A204.1 (cell line): ENCODE measurements around the gene PM20D2.

Experiments
- FAIRE-seq: peaks from 2 replicates; lab custom pipeline; 2012; peaks lifted over from hg19 to GRCh38; lab: Jason Lieb, UNC

PM20D2 gene

DNA sequence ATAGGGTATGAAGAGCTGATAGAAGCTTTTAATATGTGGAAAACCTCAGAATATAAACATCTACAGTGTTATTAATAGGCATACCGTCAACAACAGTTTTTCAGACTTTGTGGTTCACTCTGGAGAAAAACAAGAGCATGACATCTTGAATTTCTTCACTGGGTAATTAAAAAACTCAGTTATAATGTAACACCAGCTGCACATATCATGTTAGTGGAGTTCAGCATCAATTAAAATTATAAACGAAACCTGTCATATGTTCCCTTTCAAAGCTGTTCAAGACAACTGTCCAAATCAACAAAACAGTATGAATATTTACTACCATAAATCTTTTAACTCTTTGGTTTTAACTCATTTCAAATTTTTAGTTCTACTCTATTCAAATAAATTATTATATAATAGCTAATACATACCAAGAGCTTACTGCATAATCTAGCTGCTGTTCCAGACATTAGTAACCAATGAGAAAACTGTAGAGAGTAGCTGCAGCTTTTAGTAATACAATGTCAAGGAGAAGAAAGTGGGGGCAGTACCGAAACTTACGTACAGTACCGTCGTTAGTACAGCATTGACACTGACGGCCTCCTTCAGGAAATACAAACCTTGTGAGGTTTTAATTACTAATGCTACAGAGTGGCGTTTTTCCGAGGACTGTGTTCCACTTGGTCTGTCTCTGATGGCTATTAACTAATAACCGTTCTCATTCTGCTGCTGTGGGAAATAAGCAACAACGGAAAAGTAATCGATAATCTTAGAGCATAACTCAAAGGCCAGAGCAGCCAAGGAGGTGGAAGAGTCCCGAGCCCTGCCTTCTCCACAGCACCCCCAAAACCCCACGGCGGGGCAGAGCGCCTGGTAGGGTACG lies 532 bp upstream of the PM20D2 start:
- FAIRE-seq = peak; percentile 62

DNA sequence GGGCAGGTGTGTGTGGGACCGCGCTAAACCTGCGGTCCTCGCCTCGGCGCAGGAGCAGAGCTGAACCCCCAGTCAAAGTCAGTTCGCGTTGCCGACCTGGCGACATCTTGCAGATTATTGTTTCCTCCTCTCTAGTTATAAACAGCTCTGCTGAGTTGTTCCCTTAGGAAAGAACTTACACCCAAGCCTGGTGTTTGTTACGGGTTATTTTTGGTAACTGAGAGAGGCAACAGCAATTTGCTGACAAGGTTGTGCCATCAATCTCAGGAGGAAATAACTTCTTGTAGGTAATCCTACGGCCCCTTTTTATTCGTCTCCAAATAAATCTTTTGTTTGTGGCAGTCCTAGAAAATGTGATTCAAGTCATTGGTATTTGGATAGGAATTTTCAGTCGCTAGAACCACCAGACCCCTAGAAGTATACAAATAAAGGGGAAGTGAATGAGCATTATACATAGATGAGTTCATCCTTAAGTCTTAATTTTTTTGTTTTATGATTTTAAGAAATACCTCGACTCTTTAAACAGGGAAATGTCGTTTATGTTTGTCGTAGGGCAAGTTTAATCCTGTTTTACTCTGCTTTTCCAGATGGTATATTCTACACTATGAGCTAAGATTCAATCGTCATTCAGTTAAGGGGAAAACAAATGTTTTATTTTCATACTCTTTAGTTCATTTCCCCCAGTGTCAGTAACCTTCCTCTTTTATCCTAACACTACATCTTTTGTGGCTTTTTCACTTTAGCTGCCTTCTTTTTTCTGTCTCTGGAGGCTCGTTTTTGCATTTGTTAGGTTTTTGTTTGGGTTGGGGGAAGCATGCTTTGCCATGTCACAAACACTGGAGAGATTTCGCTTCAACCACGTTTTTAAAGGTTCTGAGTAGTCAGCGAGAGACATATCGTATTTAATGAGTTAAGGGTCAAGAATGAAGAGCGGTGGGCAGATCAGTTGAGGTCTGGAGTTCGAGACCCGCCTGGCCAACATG lies 1.2 kb downstream of the PM20D2 start:
- peak; percentile 44 for FAIRE-seq

DNA sequence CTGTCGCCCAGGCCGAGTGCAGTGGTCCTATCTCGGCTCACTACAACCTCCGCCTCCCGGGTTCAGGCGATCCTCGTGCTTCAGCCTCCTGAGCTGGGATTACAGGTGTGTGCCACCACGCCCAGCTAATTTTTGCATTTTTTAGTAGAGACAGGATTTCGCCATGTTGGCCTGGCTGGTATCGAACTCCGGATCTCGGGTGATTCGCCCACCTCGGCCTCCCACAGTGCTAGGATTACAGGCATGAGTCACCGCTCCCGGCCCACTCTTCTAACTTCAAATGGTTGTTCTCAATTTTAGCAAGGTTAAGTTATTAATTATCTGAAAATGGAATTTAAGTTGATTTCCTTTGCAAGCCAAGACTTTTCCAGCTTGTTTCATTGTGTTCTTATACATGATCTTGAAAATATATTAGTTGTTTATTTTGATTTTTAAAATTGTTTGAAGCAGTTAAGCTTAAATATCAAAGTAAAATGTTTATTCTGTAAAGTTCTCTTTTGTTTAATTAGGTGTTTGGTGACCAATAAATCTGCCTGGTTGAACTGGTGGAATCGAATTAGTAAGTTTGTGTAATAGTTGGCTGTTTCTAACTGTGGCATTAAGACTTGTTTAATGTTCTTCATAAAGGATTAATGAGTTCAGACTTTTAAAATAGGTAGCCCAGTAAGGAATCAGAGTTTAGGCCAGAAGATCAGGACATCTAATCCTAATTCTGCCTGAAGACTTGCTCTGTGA lies 2.3 kb downstream of the PM20D2 start:
- FAIRE-seq = no peak

DNA sequence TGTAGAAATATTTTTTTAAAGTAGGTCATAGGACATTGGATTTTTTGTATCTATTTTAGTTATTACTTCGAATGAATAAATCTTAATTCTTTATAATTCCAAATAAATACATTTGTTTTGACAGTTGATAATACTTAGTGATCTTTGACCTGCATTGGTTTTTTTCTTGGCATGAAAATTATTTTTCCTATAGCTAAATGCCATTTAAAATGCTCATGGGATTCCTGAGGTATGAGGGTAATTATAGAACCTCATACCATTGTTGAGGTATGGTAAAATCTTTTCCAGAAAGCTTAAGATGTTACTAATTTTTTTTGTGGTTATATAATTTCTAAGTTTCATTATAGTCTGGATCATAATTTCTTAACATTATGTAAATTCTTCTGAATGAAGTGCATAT lies 8.3 kb downstream of the PM20D2 start:
- peak; percentile 61 for FAIRE-seq

DNA sequence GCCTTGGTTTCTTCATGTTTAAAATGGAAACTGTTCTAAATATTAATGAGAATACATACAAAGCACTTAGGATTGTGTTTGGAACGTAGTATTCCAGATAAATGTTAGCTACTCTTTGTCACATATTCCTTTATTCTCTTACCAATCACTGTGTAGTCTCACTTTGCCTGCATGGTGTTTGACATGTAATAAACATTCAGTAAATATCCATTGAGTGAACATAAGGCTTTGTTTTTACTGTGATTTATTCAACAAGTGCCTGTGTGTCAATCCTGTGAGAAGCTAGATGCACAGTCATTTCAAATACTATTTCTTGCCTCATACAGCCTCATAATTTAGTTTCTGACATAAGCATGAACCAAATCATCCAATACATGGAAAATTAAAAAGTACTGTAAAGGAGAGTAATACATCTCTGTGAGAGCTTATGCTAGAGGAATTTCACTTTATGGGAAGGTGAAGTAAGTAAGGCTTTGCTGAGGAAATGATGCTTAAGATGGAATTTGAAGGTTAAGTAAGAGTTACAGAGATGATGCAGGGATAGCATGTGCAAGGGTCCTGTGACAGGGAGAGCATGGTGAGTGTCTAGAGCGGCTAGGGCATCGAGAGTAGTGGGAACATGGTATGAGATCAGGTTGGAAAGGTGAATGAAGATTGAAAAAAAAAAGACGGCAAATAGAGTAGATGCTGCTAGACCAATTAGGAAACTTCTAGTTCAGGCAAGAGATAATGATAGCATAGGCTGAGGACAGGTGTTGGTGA lies 14.7 kb downstream of the PM20D2 start:
- FAIRE-seq = no peak

DNA sequence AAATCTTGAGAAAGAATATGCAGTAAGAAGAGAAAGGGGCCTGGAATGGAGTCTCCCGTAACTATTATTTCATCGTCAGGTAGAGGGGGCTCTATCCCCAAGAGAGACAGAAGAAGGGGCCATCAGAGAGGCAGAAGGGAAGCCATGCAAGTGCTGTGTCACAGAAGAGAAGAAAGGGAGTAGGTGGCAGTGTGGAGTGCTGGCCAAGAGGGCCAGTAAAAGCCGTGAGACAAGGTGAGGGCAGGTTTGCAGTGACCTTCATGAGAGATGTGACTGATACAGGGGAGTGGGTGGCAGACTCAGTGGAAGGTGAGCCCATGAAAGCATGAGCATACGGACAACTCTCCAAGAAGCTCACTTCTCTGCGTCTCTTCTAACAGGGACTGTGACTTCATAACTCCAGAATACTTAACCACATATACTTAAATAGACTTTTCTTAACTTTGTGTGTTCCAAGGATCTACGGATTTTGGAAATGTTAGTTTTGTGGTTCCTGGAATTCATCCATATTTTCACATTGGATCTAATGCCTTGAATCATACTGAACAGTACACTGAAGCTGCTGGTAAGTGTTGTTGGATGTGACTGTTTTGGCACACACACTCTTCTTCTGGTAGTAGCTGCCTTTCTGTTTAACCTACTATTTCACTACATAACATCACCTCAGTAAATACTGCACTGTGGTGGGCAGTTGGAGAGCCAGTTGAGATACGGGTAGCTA lies 15.6 kb downstream of the PM20D2 start:
- FAIRE-seq = no peak

DNA sequence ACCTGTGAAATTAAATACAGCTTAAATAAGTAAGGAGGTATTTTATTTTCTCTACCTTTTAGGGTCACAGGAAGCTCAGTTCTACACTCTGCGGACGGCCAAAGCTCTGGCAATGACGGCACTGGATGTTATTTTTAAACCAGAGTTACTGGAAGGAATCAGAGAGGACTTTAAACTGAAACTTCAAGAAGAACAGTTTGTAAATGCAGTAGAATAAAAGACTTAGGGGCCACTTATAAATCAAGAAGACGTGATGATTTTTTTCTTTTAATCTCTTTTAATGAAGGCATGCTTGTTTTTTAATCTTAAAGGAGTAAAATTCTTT lies 16.2 kb downstream of the PM20D2 start:
- FAIRE-seq = no peak

DNA sequence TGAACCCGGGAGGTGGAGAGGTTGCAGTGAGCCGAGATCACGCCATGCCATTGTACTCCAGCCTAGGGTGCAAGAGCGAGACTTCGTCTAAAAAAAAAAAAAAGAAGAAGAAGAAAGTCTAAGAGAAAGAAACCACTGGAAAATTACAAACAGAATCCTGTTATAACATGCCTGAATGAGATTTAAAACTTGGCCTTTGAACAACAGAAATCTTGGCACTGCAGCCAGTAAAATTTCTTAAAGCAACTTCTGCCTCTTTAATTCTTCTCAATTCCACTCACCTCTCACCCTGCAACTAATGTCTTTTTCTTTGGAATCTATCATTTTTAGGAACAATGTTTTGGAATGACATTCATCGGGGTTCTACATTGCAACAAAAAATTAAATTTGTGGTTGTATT lies 26.3 kb downstream of the PM20D2 start:
- no peak for FAIRE-seq

DNA sequence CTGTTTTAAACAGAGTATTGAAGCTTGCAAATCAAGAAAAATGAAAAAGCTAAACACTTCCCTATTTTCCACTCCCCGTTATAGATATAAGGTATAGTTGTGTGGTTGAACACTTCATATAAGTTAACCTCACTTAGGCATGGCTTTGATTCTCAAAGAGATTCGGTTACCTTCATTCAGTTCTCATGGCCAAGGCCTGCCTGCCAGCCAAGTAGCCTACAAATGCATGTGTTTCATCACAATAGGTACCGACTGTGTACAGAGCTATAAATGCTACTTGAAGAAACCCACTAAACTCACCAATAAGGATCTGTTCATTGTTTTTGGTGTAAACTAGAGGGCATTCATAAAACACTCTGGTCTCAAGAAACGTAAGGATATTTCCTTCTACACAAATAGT lies 27.8 kb downstream of the PM20D2 start:
- no peak for FAIRE-seq

DNA sequence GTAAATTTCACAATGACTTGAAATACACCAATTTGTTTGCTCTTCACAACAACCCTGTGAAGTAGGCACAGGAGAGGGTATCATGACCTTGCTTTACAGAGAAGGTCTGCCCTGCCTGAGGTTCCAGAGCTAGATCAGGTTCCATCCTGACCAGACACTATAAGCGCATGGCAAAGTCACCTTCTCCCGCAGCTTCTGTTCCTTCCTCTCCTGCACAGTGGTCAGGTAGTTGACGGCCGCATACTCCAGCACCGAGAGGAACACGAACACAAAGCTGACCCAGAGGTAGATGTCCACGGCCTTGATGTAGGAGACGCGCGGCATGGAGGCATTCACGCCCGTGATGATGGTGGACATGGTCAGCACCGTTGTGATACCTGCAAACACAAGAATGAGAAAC lies 34.3 kb downstream of the PM20D2 start:
- FAIRE-seq = no peak

DNA sequence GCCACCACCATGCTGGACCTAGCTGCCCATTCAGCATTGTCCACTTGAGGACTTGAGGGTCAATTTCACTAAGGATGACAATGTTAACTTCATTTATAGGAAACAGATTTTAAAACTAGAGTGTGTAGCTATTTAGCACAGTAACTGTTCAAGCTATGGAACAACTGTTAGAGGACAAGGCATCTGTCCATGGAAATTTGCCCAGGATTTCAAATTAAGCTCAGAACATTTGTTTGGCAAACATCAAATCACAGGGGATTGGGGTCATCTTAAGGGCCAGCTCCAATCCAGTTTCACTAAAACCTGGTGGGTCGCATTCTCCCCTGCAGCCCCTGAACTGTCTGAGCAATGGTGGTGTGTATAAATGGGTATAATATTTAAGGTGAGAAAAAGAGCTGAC lies 35.1 kb downstream of the PM20D2 start:
- no peak for FAIRE-seq

DNA sequence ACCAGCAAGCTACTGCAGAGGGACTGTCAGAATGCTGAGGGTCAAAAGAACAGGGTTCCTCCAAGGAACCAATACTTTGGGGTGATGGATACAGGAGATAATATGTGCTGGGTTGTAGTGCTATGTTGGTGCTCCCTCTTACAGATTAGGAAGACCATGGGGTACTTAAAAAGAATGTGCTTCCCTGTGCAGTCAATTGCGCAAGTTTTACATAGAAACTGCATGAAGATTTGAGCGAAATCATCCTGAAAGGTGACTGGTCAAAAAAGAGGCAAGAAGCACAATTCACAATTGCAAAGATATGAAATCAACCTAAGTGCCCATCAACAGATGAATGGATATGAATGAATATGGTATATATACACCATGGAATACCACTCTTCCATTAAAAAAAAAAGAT lies 37.4 kb downstream of the PM20D2 start:
- no peak for FAIRE-seq

DNA sequence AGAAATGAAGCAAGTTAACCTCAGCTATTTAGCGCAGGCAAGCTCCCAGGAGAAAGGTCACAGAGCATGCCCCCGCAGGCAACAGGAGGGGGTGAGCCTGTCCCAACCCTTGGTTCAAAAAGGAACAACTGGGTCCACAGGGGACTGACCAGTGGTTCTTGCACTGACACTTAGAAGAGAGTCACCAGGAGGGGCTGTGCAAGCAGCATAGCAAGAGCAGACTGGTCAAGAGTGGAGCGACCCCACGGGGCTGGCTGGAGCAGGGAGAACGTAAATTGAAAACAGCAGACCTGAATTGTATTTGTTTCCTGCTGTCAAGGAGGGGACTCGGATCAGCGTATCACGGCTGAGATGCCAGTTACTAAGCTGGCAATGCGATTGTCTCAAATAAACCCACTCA lies 38.5 kb downstream of the PM20D2 start:
- FAIRE-seq = no peak

DNA sequence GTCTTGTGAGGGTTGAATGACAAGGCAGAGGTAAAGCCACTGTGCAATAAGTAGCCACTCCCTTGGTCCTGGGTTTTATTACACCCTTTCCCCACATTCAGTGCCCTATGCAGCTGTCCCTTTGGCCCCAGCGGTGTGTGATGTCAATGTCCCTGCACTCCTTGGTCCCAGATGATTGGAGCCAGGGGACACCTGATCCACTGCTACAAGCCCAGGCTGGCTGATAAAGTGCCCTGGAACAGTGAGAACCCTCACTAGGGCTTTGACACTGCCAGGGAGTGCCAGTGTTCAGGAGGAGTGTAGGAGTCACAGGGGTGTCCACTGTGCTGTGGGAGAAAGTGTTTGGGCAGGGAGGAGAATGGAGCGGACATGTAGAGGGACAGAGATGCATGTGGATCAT lies 40.9 kb downstream of the PM20D2 start:
- no peak for FAIRE-seq

DNA sequence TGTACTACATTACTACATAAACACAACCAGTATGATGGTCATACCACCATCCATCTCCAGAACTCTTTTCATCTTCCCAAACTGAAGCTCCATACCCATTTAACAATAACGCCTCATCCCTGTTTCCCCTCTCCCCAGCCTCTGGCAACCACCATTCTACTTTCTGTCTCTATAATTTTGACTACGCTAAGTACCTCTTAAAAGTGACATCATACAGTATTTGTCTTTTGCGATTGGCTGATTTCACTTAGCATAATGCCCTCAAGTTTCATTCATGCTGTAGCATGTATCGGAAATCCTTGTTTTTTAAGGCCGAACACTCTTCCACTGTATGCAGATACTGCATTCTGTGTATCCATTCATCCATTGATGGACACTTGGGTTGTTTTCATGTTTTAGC lies 41.6 kb downstream of the PM20D2 start:
- no peak for FAIRE-seq

DNA sequence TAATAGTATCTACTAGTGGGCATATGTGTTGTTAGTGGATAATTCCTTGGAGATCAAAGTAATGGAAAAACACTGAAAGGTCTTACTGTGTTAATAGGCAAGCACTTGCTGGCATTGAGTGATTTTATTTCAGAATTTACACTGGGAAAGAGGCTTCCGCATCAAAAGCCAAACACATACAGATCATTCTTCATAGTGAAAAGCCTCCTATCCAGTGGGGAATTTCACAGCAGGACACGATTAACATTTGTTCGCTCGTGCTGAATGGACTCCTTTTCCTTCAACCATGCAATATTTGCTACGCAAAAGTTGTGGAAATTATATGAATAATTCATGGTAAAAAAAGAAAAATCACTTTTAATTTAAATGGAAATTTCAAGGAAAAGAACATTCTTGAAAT lies 44.9 kb downstream of the PM20D2 start:
- no peak for FAIRE-seq

DNA sequence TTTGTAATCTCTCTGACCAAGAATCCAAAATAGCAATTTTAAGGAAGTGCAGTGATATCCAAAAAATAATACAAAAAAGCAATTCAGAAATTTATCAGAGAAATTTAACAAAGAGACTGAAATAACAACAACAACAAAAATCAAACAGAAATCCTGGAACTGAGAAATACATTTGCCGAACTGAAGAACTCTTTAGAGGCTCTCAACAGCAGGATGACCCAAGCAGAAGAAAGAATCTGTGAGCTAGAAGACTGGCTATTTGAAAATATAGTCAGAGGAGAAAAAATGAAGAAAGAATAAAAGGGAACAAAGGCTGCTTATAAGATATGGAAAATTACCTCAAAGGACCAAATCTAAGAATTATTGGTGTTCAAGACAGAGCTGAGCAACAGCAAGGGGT lies 48.7 kb downstream of the PM20D2 start:
- no peak for FAIRE-seq

DNA sequence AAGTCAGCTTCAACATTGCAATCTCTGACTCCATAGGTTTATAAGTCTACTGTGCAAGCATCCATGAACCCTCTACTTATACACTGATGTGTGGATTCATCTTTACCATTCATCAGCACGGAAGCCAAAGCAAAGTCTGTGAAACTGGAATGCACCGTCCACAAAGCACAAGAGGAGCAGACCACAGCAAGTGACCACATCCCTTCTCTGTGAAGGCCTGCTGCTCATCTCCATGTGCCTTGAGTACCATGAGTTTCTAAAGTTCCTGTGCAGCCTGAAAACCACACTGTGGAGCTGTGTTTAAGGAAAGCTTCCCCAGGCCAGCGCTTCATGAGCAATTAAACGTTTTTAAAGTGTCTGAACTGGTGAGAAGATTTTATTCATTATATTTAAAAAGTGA lies 51.3 kb downstream of the PM20D2 start:
- FAIRE-seq = no peak

DNA sequence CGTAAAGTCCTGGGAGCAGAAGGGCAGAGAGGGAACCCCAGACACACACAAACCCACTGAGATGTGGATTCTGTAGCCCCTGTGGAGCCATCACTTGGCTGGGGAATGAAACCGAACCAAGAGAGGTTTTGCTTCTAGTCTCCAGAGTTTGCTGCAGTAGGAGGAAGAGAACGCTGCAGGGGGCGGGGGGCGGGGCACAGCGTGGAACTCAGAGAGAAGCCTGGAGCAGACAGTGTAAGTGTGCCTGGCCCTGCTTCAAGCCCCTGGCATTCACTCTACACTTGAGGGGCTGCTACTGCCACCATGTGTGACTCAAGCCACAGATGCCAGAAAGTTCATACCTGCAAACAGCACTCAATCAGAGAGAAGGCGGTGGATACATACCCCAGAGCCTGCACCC lies 52.4 kb downstream of the PM20D2 start:
- FAIRE-seq = no peak

DNA sequence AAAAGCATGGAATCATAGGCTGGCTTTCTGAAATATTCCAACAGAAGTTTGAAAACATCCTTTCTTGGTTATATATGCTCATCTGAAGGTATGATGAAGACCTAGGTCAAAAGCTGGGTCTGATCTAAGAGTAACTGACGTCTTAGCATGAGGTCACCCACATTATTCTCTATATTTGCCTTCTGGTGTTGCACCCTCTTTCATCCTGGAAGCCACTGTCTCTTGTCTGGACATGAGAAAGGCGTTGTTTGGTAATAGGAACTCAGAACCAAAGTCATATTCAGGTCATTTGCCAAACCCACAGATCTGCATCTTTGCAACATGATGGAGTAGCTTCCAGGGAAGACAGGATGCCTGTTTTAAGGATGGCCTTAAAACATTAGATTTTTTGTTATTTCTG lies 53.7 kb downstream of the PM20D2 start:
- no peak for FAIRE-seq

DNA sequence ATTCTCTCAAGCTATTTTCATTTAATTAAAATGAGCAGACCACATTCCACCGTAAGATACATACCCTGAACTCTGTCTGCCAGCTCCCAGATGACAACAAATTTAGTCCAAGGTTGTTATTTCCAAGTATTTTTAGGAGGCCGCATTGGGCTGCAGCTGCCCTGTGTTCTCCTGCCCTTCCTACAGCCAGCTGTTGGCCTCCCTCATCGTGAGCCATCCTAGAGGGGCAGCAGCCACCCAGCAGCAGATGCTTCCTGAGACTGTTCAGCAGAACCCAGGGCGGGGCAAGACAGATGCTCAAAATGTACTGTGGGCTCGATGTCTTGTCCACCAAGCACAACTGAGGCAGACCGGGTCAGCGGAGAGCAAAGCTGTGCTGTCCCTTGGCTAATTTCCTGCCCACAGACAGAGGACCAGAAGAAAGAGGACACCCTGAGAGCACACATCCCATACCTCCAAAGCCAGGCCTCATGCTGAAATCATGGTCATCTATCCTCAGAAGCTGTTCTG lies 54.9 kb downstream of the PM20D2 start:
- no peak for FAIRE-seq
